PC-9 (cell line): Measurements from ENCODE around the gene PTBP1. TPM values are rescaled to one million over a fixed set of nuclear protein-coding genes. Genes with fewer than 3 reads are reported as not detected.

Experiments
- BruUV-seq: library from RNA; stranded (reverse); fragments of 400-500 nt; replicated peaks from 2 replicates; lab custom pipeline; 2021; lab: Mats Ljungman, UMichigan
- CTCF ChIA-PET: fragments of 300-600 bp; sonication (Branson Sonifier 250); formaldehyde crosslinking; loops from one replicate; lab custom pipeline; 2022; ENCODE audit warnings: antibody characterized with exemption; lab: Charles Lee
- POLR2A ChIA-PET: fragments of 300-600 bp; sonication (Branson Sonifier 250); formaldehyde crosslinking; loops from one replicate; lab custom pipeline; 2022; ENCODE audit warnings: antibody characterized with exemption; ENCODE audit not compliant: unreplicated experiment; lab: Charles Lee
- DNase-seq, 2 experiments: peaks; one replicate each; pipeline versions ENCODE4 v3.0.0 to v3.0.0-alpha.2; 2015 to 2022; ENCODE audit warnings: mixed read lengths in 1 of 2
- H2AFZ ChIP-seq: fragments of 200-600 bp; sonication (generic); 2 replicates; pipeline ENCODE4 v1.8.1; 2017; ENCODE audit warnings: antibody characterized with exemption
- H3F3A ChIP-seq: fragments of 200-600 bp; sonication (generic); 2 replicates; pipeline ENCODE4 v1.8.1; 2017; ENCODE audit warnings: antibody characterized with exemption, mild to moderate bottlenecking, low read depth; ENCODE audit not compliant: insufficient read depth
- H3K27ac ChIP-seq: fragments of 200-600 bp; sonication (generic); 2 replicates; pipeline ENCODE4 v1.6.1; 2016; ENCODE audit warnings: mixed run types
- H3K27me3 ChIP-seq: fragments of 200-600 bp; sonication (generic); 2 replicates; pipeline ENCODE4 v1.6.1; 2016; ENCODE audit warnings: low read depth, mixed run types; ENCODE audit not compliant: insufficient read depth
- H3K36me3 ChIP-seq: fragments of 200-600 bp; sonication (generic); 2 replicates; pipeline ENCODE4 v1.6.1; 2016; ENCODE audit warnings: low read depth, mixed run types
- H3K4me1 ChIP-seq: fragments of 200-600 bp; sonication (generic); replicated peaks from 2 replicates; pipeline ENCODE4 v1.6.1; 2016; ENCODE audit warnings: mixed run types; ENCODE audit not compliant: insufficient read depth
- H3K4me2 ChIP-seq: fragments of 200-600 bp; sonication (generic); 2 replicates; pipeline ENCODE4 v1.6.1; 2017; ENCODE audit warnings: mixed run types
- H3K4me3 ChIP-seq: fragments of 200-600 bp; sonication (generic); 2 replicates; pipeline ENCODE4 v1.6.1; 2016; ENCODE audit warnings: mixed run types
- H3K79me2 ChIP-seq: fragments of 200-600 bp; sonication (generic); 2 replicates; pipeline ENCODE4 v1.6.1; 2017; ENCODE audit warnings: low read depth, mixed run types
- H3K9me2 ChIP-seq: fragments of 200-600 bp; sonication (generic); 2 replicates; pipeline ENCODE4 v1.8.1; 2017; ENCODE audit warnings: mild to moderate bottlenecking; ENCODE audit not compliant: insufficient read depth
- H3K9me3 ChIP-seq: fragments of 200-600 bp; sonication (generic); 2 replicates; pipeline ENCODE4 v1.8.1; 2016; ENCODE audit warnings: low read depth; ENCODE audit not compliant: insufficient read depth
- H4K20me1 ChIP-seq: fragments of 200-600 bp; sonication (generic); 2 replicates; pipeline ENCODE4 v1.8.1; 2017; ENCODE audit not compliant: insufficient read depth
- EZH2 ChIP-seq: fragments of 200-600 bp; sonication (generic); IDR thresholded peaks from 2 replicates; pipeline ENCODE4 v1.8.0; 2017; ENCODE audit warnings: antibody characterized with exemption, low read depth
- intact Hi-C: fragments of 100-400 bp; cut with micrococcal nuclease; formaldehyde crosslinking; loops from one replicate; pipeline ENCODE4 v1.10.0; 2022; ENCODE audit not compliant: unreplicated experiment
- total RNA-seq: library from RNA; stranded (reverse); gene quantifications from 2 replicates; pipeline ENCODE4 v1.2.3, GENCODE V29; 2021
- TF ChIP-seq, protein P1 (sequence below): fragments of 200-600 bp; sonication (generic); conservative IDR thresholded peaks from 2 replicates; pipeline ENCODE4 v1.6.1; 2017; ENCODE audit warnings: mixed run types, antibody characterized with exemption, mild to moderate bottlenecking, moderate library complexity

The PTBP1 gene
- total RNA-seq, 1 experiment from 2014 or later = 542 TPM

DNA sequence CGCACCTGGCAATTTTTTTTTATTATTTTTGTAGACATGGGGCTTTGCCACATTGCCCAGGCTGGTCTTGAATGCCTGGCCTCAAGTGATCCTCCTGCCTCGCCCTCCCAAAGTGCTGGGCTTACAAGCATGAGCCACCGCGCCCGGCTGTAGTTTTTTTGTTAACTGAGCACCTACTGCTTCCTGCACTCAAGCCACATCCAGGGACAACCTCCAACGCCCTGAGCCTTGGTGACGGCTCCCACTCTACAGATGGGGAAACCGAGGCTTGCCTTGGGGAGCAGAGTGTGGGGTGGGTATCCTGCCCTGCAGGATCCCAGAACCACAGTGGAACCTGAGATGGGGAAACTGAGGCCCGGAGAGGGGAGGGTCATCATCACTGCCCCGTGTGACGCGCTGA is 57.9 kb downstream of the PTBP1 start:
- BruUV-seq = no TSS peak
- H3K27me3 ChIP-seq = no peaks in the 10 kb centered on the region
- no peak for DNase-seq
- no peak overlapping the region for H2AFZ ChIP-seq
- TF ChIP-seq, protein P1, sequence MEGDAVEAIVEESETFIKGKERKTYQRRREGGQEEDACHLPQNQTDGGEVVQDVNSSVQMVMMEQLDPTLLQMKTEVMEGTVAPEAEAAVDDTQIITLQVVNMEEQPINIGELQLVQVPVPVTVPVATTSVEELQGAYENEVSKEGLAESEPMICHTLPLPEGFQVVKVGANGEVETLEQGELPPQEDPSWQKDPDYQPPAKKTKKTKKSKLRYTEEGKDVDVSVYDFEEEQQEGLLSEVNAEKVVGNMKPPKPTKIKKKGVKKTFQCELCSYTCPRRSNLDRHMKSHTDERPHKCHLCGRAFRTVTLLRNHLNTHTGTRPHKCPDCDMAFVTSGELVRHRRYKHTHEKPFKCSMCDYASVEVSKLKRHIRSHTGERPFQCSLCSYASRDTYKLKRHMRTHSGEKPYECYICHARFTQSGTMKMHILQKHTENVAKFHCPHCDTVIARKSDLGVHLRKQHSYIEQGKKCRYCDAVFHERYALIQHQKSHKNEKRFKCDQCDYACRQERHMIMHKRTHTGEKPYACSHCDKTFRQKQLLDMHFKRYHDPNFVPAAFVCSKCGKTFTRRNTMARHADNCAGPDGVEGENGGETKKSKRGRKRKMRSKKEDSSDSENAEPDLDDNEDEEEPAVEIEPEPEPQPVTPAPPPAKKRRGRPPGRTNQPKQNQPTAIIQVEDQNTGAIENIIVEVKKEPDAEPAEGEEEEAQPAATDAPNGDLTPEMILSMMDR = no peak
- no peak for TF ChIP-seq EZH2
- CTCF ChIA-PET = no interaction called here
- H3F3A ChIP-seq = peaks cover 37% of the 10 kb centered on the region
- intact Hi-C loops = loop anchor here (10.0 kb wide), 1 partner anchor 130 kb away; the partner anchor contains the start of gene WDR18
- no peak overlapping the region for H3K4me2 ChIP-seq
- POLR2A ChIA-PET = no interaction called here
- no peaks in the 10 kb centered on the region for H3K79me2 ChIP-seq
- H3K27ac ChIP-seq = no peak overlapping the region
- no peaks in the 10 kb centered on the region; the same call in 1 of the 2 replicates for H4K20me1 ChIP-seq
- H3K9me3 ChIP-seq = no peaks in the 10 kb centered on the region
- no peak overlapping the region for H3K4me3 ChIP-seq
- no peaks in the 10 kb centered on the region for H3K9me2 ChIP-seq
- no peaks in the 10 kb centered on the region for H3K36me3 ChIP-seq
- H3K4me1 ChIP-seq = peaks cover 17% of the 10 kb centered on the region

DNA sequence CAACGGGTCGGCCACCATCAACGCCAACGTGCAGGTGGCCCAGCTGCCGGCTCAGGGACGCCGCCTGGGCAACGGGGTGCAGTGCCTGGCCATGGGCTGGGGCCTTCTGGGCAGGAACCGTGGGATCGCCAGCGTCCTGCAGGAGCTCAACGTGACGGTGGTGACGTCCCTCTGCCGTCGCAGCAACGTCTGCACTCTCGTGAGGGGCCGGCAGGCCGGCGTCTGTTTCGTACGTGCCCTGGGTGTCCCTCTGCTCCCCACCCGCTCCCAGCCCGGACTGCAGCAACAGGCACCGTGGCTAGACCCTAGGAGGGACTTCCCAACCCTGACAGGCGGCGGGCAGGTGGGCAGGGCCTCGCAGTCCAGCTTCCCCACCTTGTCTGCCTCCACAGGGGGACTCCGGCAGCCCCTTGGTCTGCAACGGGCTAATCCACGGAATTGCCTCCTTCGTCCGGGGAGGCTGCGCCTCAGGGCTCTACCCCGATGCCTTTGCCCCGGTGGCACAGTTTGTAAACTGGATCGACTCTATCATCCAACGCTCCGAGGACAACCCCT is 58.4 kb downstream of the PTBP1 start:
- no TSS peak for BruUV-seq
- POLR2A ChIA-PET = no interaction called here
- no peak overlapping the region for H3K4me2 ChIP-seq
- H3F3A ChIP-seq = peaks cover 32% of the 10 kb centered on the region
- intact Hi-C loops = loop anchor here (2.0 to 10.0 kb wide), 3 partner anchors 61 to 129 kb away; partner anchors contain the start of genes KISS1R and WDR18
- no peak for TF ChIP-seq EZH2
- TF ChIP-seq, protein P1 = no peak
- no peaks in the 10 kb centered on the region for H4K20me1 ChIP-seq
- H3K9me2 ChIP-seq = no peaks in the 10 kb centered on the region
- no peak overlapping the region for H3K4me3 ChIP-seq
- peaks cover 14% of the 10 kb centered on the region for H3K4me1 ChIP-seq
- no peak overlapping the region for H3K27ac ChIP-seq
- no peaks in the 10 kb centered on the region for H3K79me2 ChIP-seq
- CTCF ChIA-PET = interaction anchor here (0.6 kb wide), 1 partner anchor 95 kb away, joined by 4 read pairs; no protein-coding TSS in a partner anchor
- H2AFZ ChIP-seq = no peak overlapping the region
- H3K27me3 ChIP-seq = no peaks in the 10 kb centered on the region
- DNase-seq = no peak
- H3K9me3 ChIP-seq = no peaks in the 10 kb centered on the region
- no peaks in the 10 kb centered on the region for H3K36me3 ChIP-seq

DNA sequence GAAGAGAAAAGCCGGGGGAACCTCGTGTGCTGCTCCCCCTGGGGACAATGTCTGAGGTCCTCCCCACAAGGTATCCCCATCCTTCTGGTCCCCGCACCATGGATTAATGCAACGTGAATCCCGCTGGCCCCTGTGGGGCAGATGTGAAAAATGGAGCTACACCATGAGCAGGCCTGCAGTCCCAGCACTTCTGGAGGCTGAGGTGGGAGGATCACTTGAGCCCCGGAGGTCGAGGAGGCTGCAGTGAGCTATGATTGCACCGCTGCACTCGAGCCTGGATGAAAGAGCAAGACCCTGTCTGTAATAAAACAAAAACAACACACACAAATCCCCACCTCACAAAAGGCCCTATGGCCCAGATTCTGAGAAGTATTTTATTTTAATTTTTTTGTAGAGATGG is 61.0 kb downstream of the PTBP1 start:
- Histone ChIP-seq H3K27me3 (no peaks in the 10 kb centered on the region), H2AFZ (no peak overlapping the region), H3K36me3 (no peaks in the 10 kb centered on the region), H3K4me1 (peaks cover 12% of the 10 kb centered on the region), H3K9me3 (no peaks in the 10 kb centered on the region), H3K27ac (no peak overlapping the region), H3K4me2 (no peak overlapping the region), H3K9me2 (no peaks in the 10 kb centered on the region), H3K79me2 (no peaks in the 10 kb centered on the region), H4K20me1 (no peaks in the 10 kb centered on the region), H3F3A (peaks cover 27% of the 10 kb centered on the region), H3K4me3 (no peak overlapping the region)
- POLR2A ChIA-PET = no interaction called here
- no TSS peak for BruUV-seq
- intact Hi-C loops = loop anchor here (10.0 kb wide), 1 partner anchor 127 kb away; the partner anchor contains the start of gene WDR18
- TF ChIP-seq EZH2 = no peak
- TF ChIP-seq, protein P1 = no peak
- no peak for DNase-seq
- CTCF ChIA-PET = interaction anchor here (0.7 kb wide), 1 partner anchor 304 kb away, joined by 5 read pairs; no protein-coding TSS in a partner anchor
